GM19025 (cell line): ENCODE data around the gene GUCY1A2.
"Not testable (repeated sequence)": the region's sequence is repeated elsewhere in the genome, so short reads cannot be mapped to it uniquely, and the experiment has no call there.

Experiments used
- ATAC-seq: cut with Tn5 transposase; IDR thresholded peaks from one replicate; pipeline ENCODE4 v1.9.1; 2021; ENCODE audit warnings: mild to moderate bottlenecking, low read depth, moderate library complexity; ENCODE audit not compliant: unreplicated experiment

The GUCY1A2 gene

GRCh38 chr11:106958517-106959248 is 59.6 kb downstream of the GUCY1A2 start:
- no peak for ATAC-seq

GRCh38 chr11:106957030-106957482 is 61.2 kb downstream of the GUCY1A2 start:
- no peak for ATAC-seq

- no peak for ATAC-seq
Observed at GRCh38 chr11:106950067-106950491, 68.2 kb downstream of the GUCY1A2 start.

- no peak for ATAC-seq
Observed at GRCh38 chr11:106943089-106943488, 75.2 kb downstream of the GUCY1A2 start.

- no peak for ATAC-seq
Observed at GRCh38 chr11:106939157-106939556, 79.1 kb downstream of the GUCY1A2 start.

GRCh38 chr11:106937111-106937510 is 81.2 kb downstream of the GUCY1A2 start:
- ATAC-seq: no peak

- ATAC-seq: no peak
Observed at GRCh38 chr11:106925245-106925644, 93.0 kb downstream of the GUCY1A2 start.

GRCh38 chr11:106920899-106921509 is 97.3 kb downstream of the GUCY1A2 start:
- ATAC-seq: no peak

- no peak for ATAC-seq
Observed at GRCh38 chr11:106917973-106918372, 100.3 kb downstream of the GUCY1A2 start.

- no peak for ATAC-seq
Observed at GRCh38 chr11:106914409-106914808, 103.9 kb downstream of the GUCY1A2 start.

GRCh38 chr11:106913141-106913540 is 105.1 kb downstream of the GUCY1A2 start:
- no peak for ATAC-seq

GRCh38 chr11:106904826-106905225 is 113.5 kb downstream of the GUCY1A2 start:
- ATAC-seq: no peak

GRCh38 chr11:106889718-106890117 is 128.6 kb downstream of the GUCY1A2 start:
- ATAC-seq: no peak

GRCh38 chr11:106888386-106888785 is 129.9 kb downstream of the GUCY1A2 start:
- no peak for ATAC-seq

GRCh38 chr11:106883693-106884092 is 134.6 kb downstream of the GUCY1A2 start:
- ATAC-seq: not testable (repeated sequence)

- ATAC-seq: no peak
Observed at GRCh38 chr11:106879832-106880546, 138.3 kb downstream of the GUCY1A2 start.

GRCh38 chr11:106879029-106879428 is 139.2 kb downstream of the GUCY1A2 start:
- ATAC-seq: no peak

GRCh38 chr11:106875013-106875412 is 143.3 kb downstream of the GUCY1A2 start:
- no peak for ATAC-seq

- no peak for ATAC-seq
Observed at GRCh38 chr11:106872246-106872645, 146.0 kb downstream of the GUCY1A2 start.

GRCh38 chr11:106858200-106858599 is 160.1 kb downstream of the GUCY1A2 start:
- no peak for ATAC-seq

GRCh38 chr11:106856566-106856965 is 161.7 kb downstream of the GUCY1A2 start:
- no peak for ATAC-seq
